HEK293 (cell line): ENCODE results near the gene DDX10.

Source experiments
- CTCF ChIA-PET: fragments of 350-600 bp; formaldehyde crosslinking; extraction: SDS; loops from one replicate; lab custom pipeline; 2021; ENCODE audit warnings: antibody characterized with exemption; lab: Yijun Ruan, JAX
- POLR2A ChIA-PET: fragments of 300-600 bp; formaldehyde crosslinking; extraction: SDS; loops from one replicate; lab custom pipeline; 2020; ENCODE audit warnings: antibody characterized with exemption, inconsistent platforms; lab: Yijun Ruan, JAX
- H3K27ac ChIP-seq: fragments of 200-500 bp; sonication (Bioruptor generic); 2 replicates; pipeline ENCODE4 v1.5.1; 2014; ENCODE audit warnings: low read depth, low read length, control low read depth, inconsistent platforms; ENCODE audit errors: extremely low read depth
- H3K36me3 ChIP-seq, 2 experiments: fragments of 200-500 bp in 1 of 2; sonication (Bioruptor generic) in 1 of 2; 1 replicate in 1 of 2; 2 replicates in 1 of 2; pipeline ENCODE4 v1.5.1; 2014 to 2017; ENCODE audit warnings: inconsistent platforms in 2 of 2, low read length in 2 of 2; ENCODE audit not compliant: control insufficient read depth in 2 of 2, insufficient read depth in 1 of 2
- H3K4me1 ChIP-seq: fragments of 200-500 bp; sonication (Bioruptor generic); 2 replicates; pipeline ENCODE4 v1.5.1; 2014; ENCODE audit warnings: mild to moderate bottlenecking, low read length, inconsistent platforms; ENCODE audit not compliant: control insufficient read depth, insufficient read depth
- H3K4me3 ChIP-seq: 2 replicates; pipeline ENCODE4 v1.5.1; 2011; ENCODE audit warnings: low read depth, mild to moderate bottlenecking, control low read depth, low read length, moderate library complexity
- H3K9me3 ChIP-seq: fragments of 200-500 bp; sonication (Bioruptor generic); 2 replicates; pipeline ENCODE4 v1.5.1; 2014; ENCODE audit warnings: low read depth, low read length, inconsistent platforms; ENCODE audit not compliant: control insufficient read depth, insufficient read depth
- GLI4 ChIP-seq: fragments of 450-650 bp; formaldehyde crosslinking; IDR thresholded peaks from 2 replicates; pipeline ENCODE4 v1.5.1; 2016; ENCODE audit warnings: missing biosample characterization, missing genetic modification characterization
- KLF10 ChIP-seq: fragments of 450-650 bp; IDR thresholded peaks from 2 replicates; pipeline ENCODE4 v1.5.1; 2018; ENCODE audit warnings: missing biosample characterization, mild to moderate bottlenecking, missing genetic modification characterization
- RBAK ChIP-seq: fragments of 450-650 bp; formaldehyde crosslinking; IDR thresholded peaks from 2 replicates; pipeline ENCODE4 v1.5.1; 2016; ENCODE audit warnings: missing biosample characterization, missing genetic modification characterization
- REPIN1 ChIP-seq: fragments of 450-650 bp; formaldehyde crosslinking; IDR thresholded peaks from 2 replicates; pipeline ENCODE4 v1.5.1; 2017; ENCODE audit warnings: missing biosample characterization, missing genetic modification characterization, low read depth
- SETDB1 ChIP-seq: IDR thresholded peaks from one replicate; pipeline ENCODE4 v1.6.1; 2017; ENCODE audit warnings: mild to moderate bottlenecking, low read length, moderate library complexity, mixed read lengths; ENCODE audit not compliant: insufficient read length
- YY1 ChIP-seq: fragments of 450-650 bp; formaldehyde crosslinking; IDR thresholded peaks from 2 replicates; pipeline ENCODE4 v1.5.1; 2018; ENCODE audit warnings: missing biosample characterization, missing genetic modification characterization
- ZBTB48 ChIP-seq: fragments of 450-650 bp; formaldehyde crosslinking; IDR thresholded peaks from 2 replicates; pipeline ENCODE4 v1.5.1; 2016; ENCODE audit warnings: missing biosample characterization, missing genetic modification characterization
- ZFP69B ChIP-seq: fragments of 450-650 bp; formaldehyde crosslinking; IDR thresholded peaks from 2 replicates; pipeline ENCODE4 v1.5.1; 2016; ENCODE audit warnings: missing biosample characterization, missing genetic modification characterization
- ZNF121 ChIP-seq: fragments of 450-650 bp; formaldehyde crosslinking; IDR thresholded peaks from 2 replicates; pipeline ENCODE4 v1.5.1; 2016; ENCODE audit warnings: missing biosample characterization, missing genetic modification characterization
- ZNF140 ChIP-seq: fragments of 450-650 bp; formaldehyde crosslinking; IDR thresholded peaks from 2 replicates; pipeline ENCODE4 v1.5.1; 2016; ENCODE audit warnings: missing biosample characterization, missing genetic modification characterization
- ZNF155 ChIP-seq: fragments of 450-650 bp; formaldehyde crosslinking; IDR thresholded peaks from 2 replicates; pipeline ENCODE4 v1.5.1; 2016; ENCODE audit warnings: missing biosample characterization, missing genetic modification characterization
- ZNF23 ChIP-seq: fragments of 450-650 bp; formaldehyde crosslinking; IDR thresholded peaks from 2 replicates; pipeline ENCODE4 v1.5.1; 2016; ENCODE audit warnings: missing biosample characterization, missing genetic modification characterization, borderline replicate concordance
- ZNF266 ChIP-seq: fragments of 450-650 bp; formaldehyde crosslinking; IDR thresholded peaks from 2 replicates; pipeline ENCODE4 v1.5.1; 2016; ENCODE audit warnings: missing biosample characterization, missing genetic modification characterization, low read depth
- ZNF391 ChIP-seq: fragments of 450-650 bp; formaldehyde crosslinking; IDR thresholded peaks from 2 replicates; pipeline ENCODE4 v1.5.1; 2016; ENCODE audit warnings: low read depth, missing biosample characterization, missing genetic modification characterization, borderline replicate concordance
- ZNF473 ChIP-seq: fragments of 450-650 bp; formaldehyde crosslinking; IDR thresholded peaks from 2 replicates; pipeline ENCODE4 v1.5.1; 2017; ENCODE audit warnings: missing biosample characterization, missing genetic modification characterization
- ZNF530 ChIP-seq: fragments of 450-650 bp; formaldehyde crosslinking; IDR thresholded peaks from 2 replicates; pipeline ENCODE4 v1.5.1; 2016; ENCODE audit warnings: low read depth, missing biosample characterization, missing genetic modification characterization
- ZNF571 ChIP-seq: fragments of 450-650 bp; formaldehyde crosslinking; IDR thresholded peaks from 2 replicates; pipeline ENCODE4 v1.5.0; 2017; ENCODE audit warnings: missing biosample characterization, missing genetic modification characterization
- ZNF623 ChIP-seq: fragments of 450-650 bp; formaldehyde crosslinking; IDR thresholded peaks from 2 replicates; pipeline ENCODE4 v1.5.1; 2016; ENCODE audit warnings: missing biosample characterization, missing genetic modification characterization
- ZNF776 ChIP-seq: fragments of 450-650 bp; formaldehyde crosslinking; IDR thresholded peaks from 2 replicates; pipeline ENCODE4 v1.5.0; 2017; ENCODE audit warnings: missing biosample characterization, missing genetic modification characterization, borderline replicate concordance
- TF ChIP-seq, protein P1 (sequence below): fragments of 450-650 bp; formaldehyde crosslinking; IDR thresholded peaks from 2 replicates; pipeline ENCODE4 v1.5.1; 2016; ENCODE audit warnings: missing biosample characterization, missing genetic modification characterization
- TF ChIP-seq, protein P2 (sequence below): fragments of 450-650 bp; formaldehyde crosslinking; IDR thresholded peaks from 2 replicates; pipeline ENCODE4 v1.5.1; 2016; ENCODE audit warnings: missing biosample characterization, missing genetic modification characterization, borderline replicate concordance
- TF ChIP-seq, protein P3 (sequence below): IDR thresholded peaks from 2 replicates; pipeline ENCODE4 v1.6.1; 2011; ENCODE audit warnings: mild to moderate bottlenecking, low read depth, low read length, borderline replicate concordance
- TF ChIP-seq, protein P4 (sequence below): fragments of 450-650 bp; formaldehyde crosslinking; IDR thresholded peaks from 2 replicates; pipeline ENCODE4 v1.5.1; 2016; ENCODE audit warnings: missing biosample characterization, missing genetic modification characterization

DDX10 gene

DNA sequence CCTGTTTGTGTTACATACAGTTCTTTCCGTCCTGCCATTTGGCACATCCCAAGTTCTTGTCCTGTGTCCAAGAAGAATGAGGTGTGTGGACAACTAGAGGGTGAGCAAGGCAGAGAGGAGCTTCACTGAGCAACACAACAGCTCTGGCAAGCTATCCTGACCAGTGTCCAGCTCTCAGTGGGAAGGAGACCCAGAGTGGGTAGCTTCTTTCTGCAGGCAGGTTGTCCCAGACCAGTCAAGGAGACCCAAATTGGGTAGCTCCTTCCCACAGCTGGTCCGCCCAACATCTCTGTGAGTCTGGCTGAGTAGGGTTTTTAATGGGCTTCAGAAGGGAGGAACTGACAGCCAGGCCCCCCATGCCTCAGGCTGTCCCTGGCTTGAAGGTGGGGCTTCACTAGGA is 36.1 kb upstream of the DDX10 start:
- CTCF ChIA-PET: no interaction called here
- Histone ChIP-seq H3K9me3 (no peaks in the 10 kb centered on the region), H3K27ac (no peak overlapping the region), H3K4me1 (no peaks in the 10 kb centered on the region), H3K36me3 (no peaks in the 10 kb centered on the region), H3K4me3 (no peak overlapping the region)
- TF ChIP-seq ZNF121 (tag by site-specific recombination) (no peak), ZNF473 (tag by site-specific recombination) (no peak), SETDB1 (peak; percentile 22), ZNF530 (no peak)
- TF ChIP-seq, all 188 proteins: peak for 1
- POLR2A ChIA-PET: no interaction called here

DNA sequence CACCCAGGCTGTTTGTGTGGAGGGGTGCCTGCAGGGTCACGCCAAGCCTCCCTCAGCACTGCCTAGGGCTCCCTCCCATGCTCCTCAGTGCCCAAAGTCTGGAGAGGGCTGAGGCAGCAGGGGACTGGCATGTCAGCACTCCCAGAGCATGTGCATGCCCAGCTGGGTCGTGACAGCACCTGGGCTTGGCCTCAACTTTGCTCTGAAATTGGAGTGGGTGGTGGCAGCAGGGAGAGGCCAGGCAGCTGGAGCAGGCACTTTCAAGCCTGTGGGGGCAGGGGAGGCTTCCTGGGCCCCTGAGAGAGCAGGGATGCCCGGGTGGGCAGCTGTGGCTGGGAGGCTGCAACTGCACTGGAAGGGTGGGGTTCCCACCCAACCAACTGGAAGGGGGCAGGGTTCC is 35.6 kb upstream of the DDX10 start:
- CTCF ChIA-PET: no interaction called here
- Histone ChIP-seq H3K36me3 (no peaks in the 10 kb centered on the region), H3K9me3 (no peaks in the 10 kb centered on the region), H3K4me3 (no peak overlapping the region), H3K27ac (no peak overlapping the region), H3K4me1 (no peaks in the 10 kb centered on the region)
- no peak for TF ChIP-seq ZNF155
- TF ChIP-seq GLI4: no peak
- TF ChIP-seq KLF10 (tag by site-specific recombination): no peak
- TF ChIP-seq ZNF530: no peak
- no peak for TF ChIP-seq ZNF266
- TF ChIP-seq ZNF23 (tag by site-specific recombination): no peak
- TF ChIP-seq, protein P1, sequence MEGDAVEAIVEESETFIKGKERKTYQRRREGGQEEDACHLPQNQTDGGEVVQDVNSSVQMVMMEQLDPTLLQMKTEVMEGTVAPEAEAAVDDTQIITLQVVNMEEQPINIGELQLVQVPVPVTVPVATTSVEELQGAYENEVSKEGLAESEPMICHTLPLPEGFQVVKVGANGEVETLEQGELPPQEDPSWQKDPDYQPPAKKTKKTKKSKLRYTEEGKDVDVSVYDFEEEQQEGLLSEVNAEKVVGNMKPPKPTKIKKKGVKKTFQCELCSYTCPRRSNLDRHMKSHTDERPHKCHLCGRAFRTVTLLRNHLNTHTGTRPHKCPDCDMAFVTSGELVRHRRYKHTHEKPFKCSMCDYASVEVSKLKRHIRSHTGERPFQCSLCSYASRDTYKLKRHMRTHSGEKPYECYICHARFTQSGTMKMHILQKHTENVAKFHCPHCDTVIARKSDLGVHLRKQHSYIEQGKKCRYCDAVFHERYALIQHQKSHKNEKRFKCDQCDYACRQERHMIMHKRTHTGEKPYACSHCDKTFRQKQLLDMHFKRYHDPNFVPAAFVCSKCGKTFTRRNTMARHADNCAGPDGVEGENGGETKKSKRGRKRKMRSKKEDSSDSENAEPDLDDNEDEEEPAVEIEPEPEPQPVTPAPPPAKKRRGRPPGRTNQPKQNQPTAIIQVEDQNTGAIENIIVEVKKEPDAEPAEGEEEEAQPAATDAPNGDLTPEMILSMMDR: no peak
- TF ChIP-seq RBAK (tag by site-specific recombination): no peak
- TF ChIP-seq ZBTB48: no peak
- TF ChIP-seq, protein P2, sequence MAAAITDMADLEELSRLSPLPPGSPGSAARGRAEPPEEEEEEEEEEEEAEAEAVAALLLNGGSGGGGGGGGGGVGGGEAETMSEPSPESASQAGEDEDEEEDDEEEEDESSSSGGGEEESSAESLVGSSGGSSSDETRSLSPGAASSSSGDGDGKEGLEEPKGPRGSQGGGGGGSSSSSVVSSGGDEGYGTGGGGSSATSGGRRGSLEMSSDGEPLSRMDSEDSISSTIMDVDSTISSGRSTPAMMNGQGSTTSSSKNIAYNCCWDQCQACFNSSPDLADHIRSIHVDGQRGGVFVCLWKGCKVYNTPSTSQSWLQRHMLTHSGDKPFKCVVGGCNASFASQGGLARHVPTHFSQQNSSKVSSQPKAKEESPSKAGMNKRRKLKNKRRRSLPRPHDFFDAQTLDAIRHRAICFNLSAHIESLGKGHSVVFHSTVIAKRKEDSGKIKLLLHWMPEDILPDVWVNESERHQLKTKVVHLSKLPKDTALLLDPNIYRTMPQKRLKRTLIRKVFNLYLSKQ (tag by site-specific recombination): no peak
- TF ChIP-seq, protein P3, sequence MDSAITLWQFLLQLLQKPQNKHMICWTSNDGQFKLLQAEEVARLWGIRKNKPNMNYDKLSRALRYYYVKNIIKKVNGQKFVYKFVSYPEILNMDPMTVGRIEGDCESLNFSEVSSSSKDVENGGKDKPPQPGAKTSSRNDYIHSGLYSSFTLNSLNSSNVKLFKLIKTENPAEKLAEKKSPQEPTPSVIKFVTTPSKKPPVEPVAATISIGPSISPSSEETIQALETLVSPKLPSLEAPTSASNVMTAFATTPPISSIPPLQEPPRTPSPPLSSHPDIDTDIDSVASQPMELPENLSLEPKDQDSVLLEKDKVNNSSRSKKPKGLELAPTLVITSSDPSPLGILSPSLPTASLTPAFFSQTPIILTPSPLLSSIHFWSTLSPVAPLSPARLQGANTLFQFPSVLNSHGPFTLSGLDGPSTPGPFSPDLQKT: no peak
- no peak for TF ChIP-seq ZFP69B (tag by site-specific recombination)
- TF ChIP-seq REPIN1 (tag by site-specific recombination): no peak
- TF ChIP-seq ZNF140 (tag by site-specific recombination): no peak
- TF ChIP-seq, protein P4, sequence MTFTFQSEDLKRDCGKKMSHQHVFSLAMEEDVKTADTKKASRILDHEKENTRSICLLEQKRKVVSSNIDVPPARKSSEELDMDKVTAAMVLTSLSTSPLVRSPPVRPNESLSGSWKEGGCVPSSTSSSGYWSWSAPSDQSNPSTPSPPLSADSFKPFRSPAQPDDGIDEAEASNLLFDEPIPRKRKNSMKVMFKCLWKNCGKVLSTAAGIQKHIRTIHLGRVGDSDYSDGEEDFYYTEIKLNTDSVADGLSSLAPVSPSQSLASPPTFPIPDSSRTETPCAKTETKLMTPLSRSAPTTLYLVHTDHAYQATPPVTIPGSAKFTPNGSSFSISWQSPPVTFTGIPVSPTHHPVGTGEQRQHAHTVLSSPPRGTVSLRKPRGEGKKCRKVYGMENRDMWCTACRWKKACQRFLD (tag by site-specific recombination): no peak
- no peak for TF ChIP-seq ZNF623 (tag by site-specific recombination)
- TF ChIP-seq ZNF571 (tag by site-specific recombination): no peak
- no peak for TF ChIP-seq ZNF776
- no peak for TF ChIP-seq ZNF391 (tag by site-specific recombination)
- TF ChIP-seq YY1 (tag by site-specific recombination): no peak
- POLR2A ChIA-PET: no interaction called here
